PC-9 (cell line): Measurements from ENCODE around the gene STX16. TPM values are rescaled to one million over a fixed set of nuclear protein-coding genes. Genes with fewer than 3 reads are reported as not detected.
A peak's percentile ranks its signal among the peaks of the same experiment; 100 is the strongest.

Source experiments
- BruUV-seq: library from RNA; stranded (reverse); fragments of 400-500 nt; replicated peaks from 2 replicates; lab custom pipeline; 2021; lab: Mats Ljungman, UMichigan
- CTCF ChIA-PET: fragments of 300-600 bp; sonication (Branson Sonifier 250); formaldehyde crosslinking; loops from one replicate; lab custom pipeline; 2022; ENCODE audit warnings: antibody characterized with exemption; lab: Charles Lee
- POLR2A ChIA-PET: fragments of 300-600 bp; sonication (Branson Sonifier 250); formaldehyde crosslinking; loops from one replicate; lab custom pipeline; 2022; ENCODE audit warnings: antibody characterized with exemption; ENCODE audit not compliant: unreplicated experiment; lab: Charles Lee
- DNase-seq, 2 experiments: peaks; one replicate each; pipeline versions ENCODE4 v3.0.0 to v3.0.0-alpha.2; 2015 to 2022; ENCODE audit warnings: mixed read lengths in 1 of 2
- H2AFZ ChIP-seq: fragments of 200-600 bp; sonication (generic); 2 replicates; pipeline ENCODE4 v1.8.1; 2017; ENCODE audit warnings: antibody characterized with exemption
- H3F3A ChIP-seq: fragments of 200-600 bp; sonication (generic); 2 replicates; pipeline ENCODE4 v1.8.1; 2017; ENCODE audit warnings: antibody characterized with exemption, mild to moderate bottlenecking, low read depth; ENCODE audit not compliant: insufficient read depth
- H3K27ac ChIP-seq: fragments of 200-600 bp; sonication (generic); 2 replicates; pipeline ENCODE4 v1.6.1; 2016; ENCODE audit warnings: mixed run types
- H3K27me3 ChIP-seq: fragments of 200-600 bp; sonication (generic); 2 replicates; pipeline ENCODE4 v1.6.1; 2016; ENCODE audit warnings: low read depth, mixed run types; ENCODE audit not compliant: insufficient read depth
- H3K36me3 ChIP-seq: fragments of 200-600 bp; sonication (generic); 2 replicates; pipeline ENCODE4 v1.6.1; 2016; ENCODE audit warnings: low read depth, mixed run types
- H3K4me1 ChIP-seq: fragments of 200-600 bp; sonication (generic); replicated peaks from 2 replicates; pipeline ENCODE4 v1.6.1; 2016; ENCODE audit warnings: mixed run types; ENCODE audit not compliant: insufficient read depth
- H3K4me2 ChIP-seq: fragments of 200-600 bp; sonication (generic); 2 replicates; pipeline ENCODE4 v1.6.1; 2017; ENCODE audit warnings: mixed run types
- H3K4me3 ChIP-seq: fragments of 200-600 bp; sonication (generic); 2 replicates; pipeline ENCODE4 v1.6.1; 2016; ENCODE audit warnings: mixed run types
- H3K79me2 ChIP-seq: fragments of 200-600 bp; sonication (generic); 2 replicates; pipeline ENCODE4 v1.6.1; 2017; ENCODE audit warnings: low read depth, mixed run types
- H3K9me2 ChIP-seq: fragments of 200-600 bp; sonication (generic); 2 replicates; pipeline ENCODE4 v1.8.1; 2017; ENCODE audit warnings: mild to moderate bottlenecking; ENCODE audit not compliant: insufficient read depth
- H3K9me3 ChIP-seq: fragments of 200-600 bp; sonication (generic); 2 replicates; pipeline ENCODE4 v1.8.1; 2016; ENCODE audit warnings: low read depth; ENCODE audit not compliant: insufficient read depth
- H4K20me1 ChIP-seq: fragments of 200-600 bp; sonication (generic); 2 replicates; pipeline ENCODE4 v1.8.1; 2017; ENCODE audit not compliant: insufficient read depth
- CTCF ChIP-seq: fragments of 200-600 bp; sonication (generic); conservative IDR thresholded peaks from 2 replicates; pipeline ENCODE4 v1.6.1; 2017; ENCODE audit warnings: mixed run types, antibody characterized with exemption, mild to moderate bottlenecking, moderate library complexity
- EZH2 ChIP-seq: fragments of 200-600 bp; sonication (generic); IDR thresholded peaks from 2 replicates; pipeline ENCODE4 v1.8.0; 2017; ENCODE audit warnings: antibody characterized with exemption, low read depth
- intact Hi-C: fragments of 100-400 bp; cut with micrococcal nuclease; formaldehyde crosslinking; loops from one replicate; pipeline ENCODE4 v1.10.0; 2022; ENCODE audit not compliant: unreplicated experiment
- total RNA-seq: library from RNA; stranded (reverse); gene quantifications from 2 replicates; pipeline ENCODE4 v1.2.3, GENCODE V29; 2021

STX16 gene
- total RNA-seq, 1 experiment from 2014 or later, result 76.3 TPM

GRCh38 chr20:58610811-58611210 lies 40.3 kb upstream of the STX16 start:
- BruUV-seq, result no TSS peak
- Histone ChIP-seq H3K9me2 (no peaks in the 10 kb centered on the region), H3K4me1 (peaks cover 34% of the 10 kb centered on the region), H2AFZ (no peak overlapping the region), H4K20me1 (no peaks in the 10 kb centered on the region), H3K4me2 (peak overlapping the region; percentile 70), H3K27me3 (no peaks in the 10 kb centered on the region), H3F3A (peaks cover 12% of the 10 kb centered on the region; the same call in 1 of the 2 replicates), H3K9me3 (no peaks in the 10 kb centered on the region), H3K4me3 (peak overlapping the region; percentile 2; the same call in 1 of the 2 replicates), H3K36me3 (no peaks in the 10 kb centered on the region), H3K27ac (peak overlapping the region; percentile 69), H3K79me2 (no peaks in the 10 kb centered on the region)
- no peak for TF ChIP-seq CTCF
- no peak for TF ChIP-seq EZH2
- no peak for DNase-seq
- CTCF ChIA-PET, result no interaction called here
- POLR2A ChIA-PET, result interaction anchor here (0.6 kb wide), 1 partner anchor 99 kb away, joined by 9 read pairs; no protein-coding TSS in a partner anchor
- intact Hi-C loops, result loop anchor here (1.0 to 2.0 kb wide), 3 partner anchors 13 to 39 kb away; no protein-coding TSS in a partner anchor

- Histone ChIP-seq H3K4me2 (peak overlapping the region; percentile 70), H3K4me1 (peaks cover 34% of the 10 kb centered on the region), H3K27me3 (no peaks in the 10 kb centered on the region), H3F3A (peaks cover 12% of the 10 kb centered on the region; the same call in 1 of the 2 replicates), H3K4me3 (no peak overlapping the region; the same call in 1 of the 2 replicates), H3K9me3 (no peaks in the 10 kb centered on the region), H3K27ac (peak overlapping the region; percentile 69), H3K9me2 (no peaks in the 10 kb centered on the region), H3K79me2 (no peaks in the 10 kb centered on the region), H2AFZ (no peak overlapping the region), H4K20me1 (no peaks in the 10 kb centered on the region), H3K36me3 (no peaks in the 10 kb centered on the region)
- no TSS peak for BruUV-seq
- POLR2A ChIA-PET, result no interaction called here
- no peak for TF ChIP-seq EZH2
- no peak for TF ChIP-seq CTCF
- intact Hi-C loops, result loop anchor here (1.0 to 2.0 kb wide), 3 partner anchors 13 to 39 kb away; no protein-coding TSS in a partner anchor
- DNase-seq, result peak; percentile 80 to 99
- CTCF ChIA-PET, result interaction anchor here (0.5 kb wide), 1 partner anchor 398 kb away, joined by 4 read pairs; no protein-coding TSS in a partner anchor
Observed at GRCh38 chr20:58611236-58612030, 39.6 kb upstream of the STX16 start.

GRCh38 chr20:58612121-58612691 lies 38.9 kb upstream of the STX16 start:
- H3K27ac ChIP-seq, result no peak overlapping the region
- ChIA-PET CTCF (no interaction called here), POLR2A (no interaction called here)
- no peak overlapping the region for H3K4me3 ChIP-seq
- no peaks in the 10 kb centered on the region for H3K27me3 ChIP-seq
- peaks cover 34% of the 10 kb centered on the region for H3K4me1 ChIP-seq
- peaks cover 12% of the 10 kb centered on the region; the same call in 1 of the 2 replicates for H3F3A ChIP-seq
- BruUV-seq, result no TSS peak
- no peak for DNase-seq
- no peaks in the 10 kb centered on the region for H3K9me2 ChIP-seq
- H3K36me3 ChIP-seq, result no peaks in the 10 kb centered on the region
- peaks cover 4% of the 10 kb centered on the region for H3K9me3 ChIP-seq
- H3K4me2 ChIP-seq, result no peak overlapping the region
- H4K20me1 ChIP-seq, result no peaks in the 10 kb centered on the region
- intact Hi-C loops, result no loop called here
- no peak overlapping the region for H2AFZ ChIP-seq
- no peaks in the 10 kb centered on the region for H3K79me2 ChIP-seq
- TF ChIP-seq CTCF (no peak), EZH2 (no peak)
